IPS-11a (cell line): ENCODE measurements around the gene SEC14L1.
"Not testable (repeated sequence)": the region's sequence is repeated elsewhere in the genome, so short reads cannot be mapped to it uniquely, and the experiment has no call there.

Source experiments
- H3K4me3 ChIP-seq: one replicate; pipeline ENCODE4 v1.5.1; 2013; ENCODE audit warnings: low read depth, low read length, control low read depth

SEC14L1 gene

DNA sequence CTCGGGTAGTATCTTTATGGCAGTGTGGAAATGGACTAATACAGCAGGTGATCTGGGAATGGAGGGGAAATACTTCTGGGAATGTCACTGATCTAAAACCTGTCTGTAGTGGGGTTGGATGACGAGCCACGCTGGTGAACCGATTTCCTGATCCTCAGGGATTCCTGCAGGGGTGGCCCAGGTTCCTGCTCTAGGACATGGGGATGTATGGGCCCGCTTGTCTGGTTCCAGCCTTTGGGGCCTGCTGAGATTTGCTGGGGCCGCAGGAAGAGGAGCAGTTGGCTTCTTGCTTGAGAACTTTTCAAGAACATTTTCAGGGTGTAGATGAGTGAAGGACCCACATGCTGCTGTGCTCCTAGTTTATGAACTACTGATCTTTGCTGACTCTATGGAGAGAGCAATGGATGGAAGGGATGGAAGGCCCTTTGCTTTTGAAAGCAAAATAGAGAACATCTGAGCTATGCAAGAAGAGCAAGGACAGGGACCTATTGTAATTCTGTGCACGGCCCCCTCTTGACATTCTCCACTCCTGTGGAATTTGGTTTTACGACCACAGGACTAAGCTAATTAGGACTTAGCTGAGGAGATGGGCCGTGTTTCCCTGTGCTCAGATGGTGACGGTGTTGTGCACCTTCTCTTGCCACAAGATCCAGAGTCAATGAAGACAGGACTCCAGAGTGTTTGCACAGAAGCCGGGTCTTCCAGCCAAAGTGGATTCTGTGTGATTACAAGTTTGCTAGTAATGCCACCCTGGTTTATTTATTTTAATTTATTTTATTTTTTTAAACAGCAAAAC lies 90.5 kb downstream of the SEC14L1 start:
- no peak overlapping the region for H3K4me3 ChIP-seq

- H3K4me3 ChIP-seq, result no peak overlapping the region
Measured at GRCh38 chr17:77233127-77233526, 92.4 kb downstream of the SEC14L1 start.

- H3K4me3 ChIP-seq, result no peak overlapping the region
Measured at GRCh38 chr17:77233635-77234334, 93.0 kb downstream of the SEC14L1 start.

- H3K4me3 ChIP-seq, result no peak overlapping the region
Measured at GRCh38 chr17:77234695-77235094, 93.9 kb downstream of the SEC14L1 start.

DNA sequence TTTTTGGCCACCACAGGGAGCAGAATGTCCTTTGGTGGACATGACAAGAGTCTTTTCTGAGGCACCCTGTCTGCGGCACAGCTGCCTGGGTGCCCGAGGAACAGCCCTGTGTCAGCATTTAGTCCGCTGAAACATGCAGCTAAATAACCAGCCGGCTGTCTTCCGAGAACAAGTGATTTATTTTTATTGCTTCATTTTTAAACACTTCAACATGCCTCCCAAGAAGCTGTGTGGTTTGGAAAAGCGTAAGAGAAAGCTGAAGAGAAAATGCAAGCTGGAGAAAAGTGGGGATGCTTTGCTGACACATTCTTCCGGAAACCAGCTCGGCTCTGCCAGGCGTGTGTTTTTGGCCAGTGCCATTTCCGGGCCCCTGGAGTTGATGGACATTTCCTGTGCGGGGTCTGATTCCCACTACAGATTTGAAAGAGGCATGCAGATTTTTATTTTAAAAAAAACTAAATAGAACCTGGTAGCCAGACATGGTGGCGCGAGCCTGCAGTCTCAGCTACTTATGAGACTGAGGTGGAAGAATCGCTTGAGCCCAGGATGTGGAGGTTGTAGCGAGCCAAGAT lies 94.7 kb downstream of the SEC14L1 start:
- no peak overlapping the region for H3K4me3 ChIP-seq

- H3K4me3 ChIP-seq, result no peak overlapping the region
Measured at GRCh38 chr17:77237232-77238008, 96.7 kb downstream of the SEC14L1 start.

GRCh38 chr17:77240976-77241375 lies 100.2 kb downstream of the SEC14L1 start:
- H3K4me3 ChIP-seq, result no peak overlapping the region

GRCh38 chr17:77242118-77242851 lies 101.5 kb downstream of the SEC14L1 start:
- H3K4me3 ChIP-seq, result no peak overlapping the region

- no peak overlapping the region for H3K4me3 ChIP-seq
Measured at GRCh38 chr17:77245162-77245926, 104.6 kb downstream of the SEC14L1 start.

DNA sequence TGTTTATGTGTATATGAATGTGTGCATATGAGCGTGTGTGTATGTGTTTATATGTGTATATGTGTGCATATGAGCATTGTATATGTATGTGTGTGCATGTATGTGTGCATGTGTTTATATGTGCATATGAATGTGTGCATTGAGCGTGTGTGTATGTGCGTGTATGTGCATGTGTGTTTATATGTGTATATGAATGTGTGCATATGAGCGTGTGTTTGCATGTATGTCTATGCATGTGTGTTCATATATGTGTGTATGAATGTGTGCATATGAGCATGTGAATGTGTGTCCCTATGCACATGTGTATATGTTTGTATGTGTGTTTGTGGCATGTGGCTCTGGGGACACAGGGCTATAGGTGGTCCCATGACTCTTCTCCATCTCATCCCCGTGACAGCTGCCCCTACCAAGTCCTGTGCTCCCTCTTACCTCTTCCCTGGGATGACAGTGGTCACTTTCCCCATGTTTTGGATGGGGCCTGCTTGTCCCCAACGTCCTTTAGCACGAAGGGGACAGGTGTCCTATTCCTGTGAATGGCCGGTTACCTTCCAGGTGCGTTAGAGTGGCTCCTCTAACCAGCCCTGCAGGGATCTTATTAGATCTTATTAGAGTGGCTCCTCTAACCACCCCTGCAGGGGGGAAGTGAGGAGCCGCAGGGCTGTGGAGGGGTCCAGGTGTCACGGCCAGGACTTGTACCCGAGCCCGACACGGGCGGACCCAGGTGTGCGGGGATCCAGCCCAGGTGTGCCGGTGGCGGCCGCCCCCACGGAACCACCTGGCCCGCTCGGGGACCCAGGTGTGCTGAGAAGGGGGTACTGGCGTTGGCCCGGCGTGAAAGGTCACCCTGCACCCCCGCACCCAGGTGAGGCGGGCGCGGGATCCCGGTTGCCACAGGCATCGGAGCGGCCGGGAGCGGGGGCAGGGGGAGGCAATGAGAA lies 105.6 kb downstream of the SEC14L1 start:
- peak overlapping the region; percentile 30 for H3K4me3 ChIP-seq

DNA sequence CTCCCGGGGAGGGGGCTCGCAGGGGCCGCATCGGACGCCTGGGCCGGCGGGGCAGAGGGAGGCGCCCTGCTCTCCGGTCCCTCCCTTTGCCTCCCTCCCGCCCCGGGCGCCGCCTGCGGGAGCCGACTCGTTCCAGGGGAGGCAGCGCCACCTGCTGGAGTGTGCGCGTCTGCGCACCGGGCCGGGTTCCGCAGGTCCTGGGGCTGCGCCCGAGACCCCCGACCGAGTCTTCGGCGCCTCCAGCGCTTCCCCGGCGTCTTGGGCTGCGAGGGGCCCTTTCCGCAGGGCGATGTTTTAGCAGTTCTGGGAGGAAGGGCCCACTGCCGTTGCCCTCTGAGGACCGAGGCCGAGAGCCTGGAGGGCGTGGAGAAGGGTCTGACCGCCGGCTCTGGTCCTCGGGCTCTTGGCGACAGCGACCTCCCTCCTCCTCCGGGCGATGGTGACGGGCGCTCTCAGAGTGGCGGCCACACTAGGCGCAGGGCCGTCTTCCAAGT lies 106.3 kb downstream of the SEC14L1 start:
- H3K4me3 ChIP-seq, result peak overlapping the region; percentile 48

- H3K4me3 ChIP-seq, result peak overlapping the region; percentile 48
Measured at GRCh38 chr17:77247609-77248008, 106.8 kb downstream of the SEC14L1 start.

GRCh38 chr17:77248216-77249114 lies 107.7 kb downstream of the SEC14L1 start:
- no peak overlapping the region for H3K4me3 ChIP-seq

DNA sequence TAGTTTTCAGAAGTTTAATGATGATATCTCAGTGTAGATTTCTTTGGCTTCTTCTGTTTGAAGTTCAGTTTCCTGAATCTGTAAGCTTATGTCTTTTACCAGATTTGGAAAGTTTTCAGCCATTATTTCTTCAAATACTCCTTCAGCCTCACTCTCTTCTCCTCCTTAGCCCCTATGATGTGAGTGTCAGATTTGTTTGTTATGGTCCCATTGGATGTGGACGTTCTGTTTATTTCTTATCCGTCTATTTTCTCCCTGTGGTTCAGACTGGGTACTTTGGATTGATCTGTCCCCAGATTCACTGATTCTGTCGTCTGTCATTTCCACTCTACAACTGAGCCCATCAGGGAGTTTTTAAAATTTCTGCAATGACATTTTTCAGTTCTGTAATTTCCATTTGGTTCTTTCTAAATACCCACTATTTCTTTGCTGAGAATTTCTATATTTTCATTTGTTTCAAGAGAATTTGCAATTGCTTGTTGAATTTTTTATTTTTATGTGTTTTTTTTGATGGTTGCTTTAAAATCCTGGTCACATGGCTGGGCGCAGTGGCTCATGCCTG lies 110.9 kb downstream of the SEC14L1 start:
- no peak overlapping the region for H3K4me3 ChIP-seq

GRCh38 chr17:77252306-77252705 lies 111.5 kb downstream of the SEC14L1 start:
- not testable (repeated sequence) for H3K4me3 ChIP-seq

GRCh38 chr17:77253611-77254051 lies 112.9 kb downstream of the SEC14L1 start:
- H3K4me3 ChIP-seq, result no peak overlapping the region
